Stimulated activated naive CD8-positive, alpha-beta T cell treated with anti-CD3 and anti-CD28 coated beads, Interleukin-15, amount 100 ng/mL, for 72 hours (primary cell): ENCODE data around the gene GNB3.
A peak's percentile ranks its signal among the peaks of the same experiment; 100 is the strongest.
"Not testable (repeated sequence)": the region's sequence is repeated elsewhere in the genome, so short reads cannot be mapped to it uniquely, and the experiment has no call there.

Source experiments
- ATAC-seq: fragments of 150-1000 bp; cut with Tn5 transposase; 2 replicates; pipeline ENCODE4 v1.10.0; 2021; ENCODE audit warnings: mild to moderate bottlenecking, moderate library complexity
- DNase-seq, 2 donors: peaks; one replicate each; pipeline ENCODE4 v3.0.0; 2021 to 2022
- H3K27ac Mint-ChIP-seq, 2 donors: one replicate each; pipeline ENCODE4 v1.8.0; 2022; ENCODE audit warnings: mild to moderate bottlenecking in 2 of 2, mixed read lengths in 2 of 2, moderate library complexity in 2 of 2
- H3K27me3 Mint-ChIP-seq: one replicate; pipeline ENCODE4 v1.8.0; 2022; ENCODE audit warnings: mixed read lengths
- H3K4me1 Mint-ChIP-seq: one replicate; pipeline ENCODE4 v1.8.0; 2022; ENCODE audit warnings: mild to moderate bottlenecking, mixed read lengths
- H3K4me3 Mint-ChIP-seq, 2 donors: one replicate each; pipeline ENCODE4 v1.8.0; 2022; ENCODE audit warnings: mild to moderate bottlenecking in 2 of 2, mixed read lengths in 2 of 2, moderate library complexity in 1 of 2
- H3K9me3 Mint-ChIP-seq, 2 donors: one replicate each; pipeline ENCODE4 v1.8.0; 2022; ENCODE audit warnings: mixed read lengths in 2 of 2

Gene GNB3

GRCh38 chr12:6858799-6859198, 18.1 kb downstream of the GNB3 start:
- DNase-seq (no peak), ATAC-seq (no peak)
- Mint-ChIP-seq H3K27me3 (no peaks in the 10 kb centered on the region), H3K4me1 (peaks cover 8% of the 10 kb centered on the region), H3K27ac (no peak overlapping the region), H3K9me3 (no peaks in the 10 kb centered on the region), H3K4me3 (no peak overlapping the region)

DNA sequence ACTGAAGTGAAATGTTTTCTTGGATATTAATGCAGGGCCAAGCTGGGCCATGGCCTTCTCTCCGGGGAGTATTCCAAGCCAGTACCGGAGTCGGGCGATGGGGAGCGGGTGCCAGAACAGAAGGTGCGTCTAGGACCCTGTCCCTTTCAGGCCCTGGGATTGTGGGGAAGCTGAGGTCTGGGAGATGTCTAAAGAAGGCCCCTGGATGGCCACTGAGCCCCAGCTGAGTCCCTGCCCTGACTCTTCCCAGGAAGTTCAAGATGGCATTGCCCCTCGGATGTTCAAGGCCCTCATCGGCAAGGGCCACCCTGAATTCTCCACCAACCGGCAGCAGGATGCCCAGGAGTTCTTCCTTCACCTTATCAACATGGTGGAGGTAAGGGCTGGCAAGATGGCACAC, 19.4 kb downstream of the GNB3 start:
- DNase-seq (no peak), ATAC-seq (no peak)
- no peak overlapping the region for H3K4me3 Mint-ChIP-seq
- no peaks in the 10 kb centered on the region for H3K27me3 Mint-ChIP-seq
- H3K9me3 Mint-ChIP-seq: no peaks in the 10 kb centered on the region
- no peaks in the 10 kb centered on the region for H3K4me1 Mint-ChIP-seq
- H3K27ac Mint-ChIP-seq: no peak overlapping the region

GRCh38 chr12:6860942-6861341, 20.2 kb downstream of the GNB3 start:
- Mint-ChIP-seq H3K9me3 (no peaks in the 10 kb centered on the region), H3K27me3 (no peaks in the 10 kb centered on the region), H3K27ac (no peak overlapping the region), H3K4me3 (no peak overlapping the region), H3K4me1 (peaks cover 5% of the 10 kb centered on the region)
- DNase-seq: no peak
- no peak for ATAC-seq

- H3K4me1 Mint-ChIP-seq: peaks cover 9% of the 10 kb centered on the region
- H3K27me3 Mint-ChIP-seq: no peaks in the 10 kb centered on the region
- H3K4me3 Mint-ChIP-seq: no peak overlapping the region
- no peak overlapping the region for H3K27ac Mint-ChIP-seq
- no peaks in the 10 kb centered on the region for H3K9me3 Mint-ChIP-seq
- DNase-seq (no peak), ATAC-seq (no peak)
Observed at GRCh38 chr12:6861391-6861790, 20.7 kb downstream of the GNB3 start.

GRCh38 chr12:6863033-6863432, 22.3 kb downstream of the GNB3 start:
- Mint-ChIP-seq H3K9me3 (no peaks in the 10 kb centered on the region), H3K4me1 (peaks cover 15% of the 10 kb centered on the region), H3K27me3 (no peaks in the 10 kb centered on the region), H3K4me3 (no peak overlapping the region), H3K27ac (no peak overlapping the region)
- ATAC-seq (no peak), DNase-seq (no peak)

GRCh38 chr12:6863586-6864321, 23.0 kb downstream of the GNB3 start:
- DNase-seq: no peak

GRCh38 chr12:6865307-6865706, 24.6 kb downstream of the GNB3 start:
- ATAC-seq, H3K27me3 Mint-ChIP-seq, H3K4me3 Mint-ChIP-seq, DNase-seq, H3K9me3 Mint-ChIP-seq, H3K27ac Mint-ChIP-seq: not testable (repeated sequence)
- peaks cover 36% of the 10 kb centered on the region for H3K4me1 Mint-ChIP-seq

More at GRCh38 chr12:6863586-6864321, 23.0 kb downstream of the GNB3 start:
- no peak for ATAC-seq
- peaks cover 21% of the 10 kb centered on the region for H3K4me1 Mint-ChIP-seq
- H3K27ac Mint-ChIP-seq: no peak overlapping the region
- H3K9me3 Mint-ChIP-seq: no peaks in the 10 kb centered on the region
- no peak overlapping the region for H3K4me3 Mint-ChIP-seq
- H3K27me3 Mint-ChIP-seq: no peaks in the 10 kb centered on the region

DNA sequence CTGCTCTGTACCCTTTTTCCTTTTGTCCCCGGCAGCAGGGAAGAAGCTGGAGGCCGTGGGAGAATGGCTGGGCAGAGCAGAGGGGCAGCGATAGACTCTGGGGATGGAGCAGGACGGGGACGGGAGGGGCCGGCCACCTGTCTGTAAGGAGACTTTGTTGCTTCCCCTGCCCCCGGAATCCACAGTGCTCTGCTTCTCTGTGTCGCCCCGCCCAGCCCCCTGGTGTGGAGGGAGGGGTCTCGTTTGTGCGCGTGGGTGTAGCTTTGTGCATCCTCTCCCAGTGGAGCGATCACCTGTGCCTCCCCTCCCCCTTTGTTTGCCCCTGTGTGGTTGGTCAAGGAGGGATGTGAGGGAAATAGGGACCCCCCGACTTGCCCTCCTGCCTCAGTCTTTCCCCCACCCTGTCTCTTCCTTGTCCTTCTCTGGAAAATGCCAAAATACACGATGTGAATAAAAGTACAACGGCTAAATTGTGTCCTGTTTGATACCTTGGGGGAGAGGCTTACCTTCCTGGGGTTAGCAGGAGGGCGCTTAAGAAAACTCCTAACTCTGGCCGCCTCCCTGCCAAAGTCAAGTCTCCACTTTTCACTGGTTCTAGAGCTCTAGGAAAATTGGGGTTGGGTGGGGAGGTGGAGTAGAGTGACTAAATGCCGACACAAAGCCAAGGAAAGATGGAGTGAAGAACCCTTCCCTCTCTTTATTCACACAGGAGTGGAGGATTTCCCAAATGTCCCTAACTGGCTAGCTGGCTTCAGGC, 25.6 kb downstream of the GNB3 start:
- peak overlapping the region in 1 of 2 donors; percentile 2 for H3K27ac Mint-ChIP-seq

GRCh38 chr12:6866920-6867412, 26.2 kb downstream of the GNB3 start:
- H3K4me3 Mint-ChIP-seq: peak overlapping the region; percentile 96
- no peaks in the 10 kb centered on the region for H3K27me3 Mint-ChIP-seq
- peak in 1 of 2 donors; percentile 11 for DNase-seq
- peaks cover 53% of the 10 kb centered on the region for H3K4me1 Mint-ChIP-seq
- no peaks in the 10 kb centered on the region for H3K9me3 Mint-ChIP-seq
- H3K27ac Mint-ChIP-seq: peak overlapping the region; percentile 94 to 98
- peak; percentile 10 for ATAC-seq

More for the DNA sequence above, 25.6 kb downstream of the GNB3 start:
- peak overlapping the region; percentile 96 for H3K4me3 Mint-ChIP-seq
- H3K9me3 Mint-ChIP-seq: no peaks in the 10 kb centered on the region
- no peak for ATAC-seq
- peaks cover 47% of the 10 kb centered on the region for H3K4me1 Mint-ChIP-seq
- peak in 1 of 2 donors; percentile 18 for DNase-seq
- no peaks in the 10 kb centered on the region for H3K27me3 Mint-ChIP-seq

DNA sequence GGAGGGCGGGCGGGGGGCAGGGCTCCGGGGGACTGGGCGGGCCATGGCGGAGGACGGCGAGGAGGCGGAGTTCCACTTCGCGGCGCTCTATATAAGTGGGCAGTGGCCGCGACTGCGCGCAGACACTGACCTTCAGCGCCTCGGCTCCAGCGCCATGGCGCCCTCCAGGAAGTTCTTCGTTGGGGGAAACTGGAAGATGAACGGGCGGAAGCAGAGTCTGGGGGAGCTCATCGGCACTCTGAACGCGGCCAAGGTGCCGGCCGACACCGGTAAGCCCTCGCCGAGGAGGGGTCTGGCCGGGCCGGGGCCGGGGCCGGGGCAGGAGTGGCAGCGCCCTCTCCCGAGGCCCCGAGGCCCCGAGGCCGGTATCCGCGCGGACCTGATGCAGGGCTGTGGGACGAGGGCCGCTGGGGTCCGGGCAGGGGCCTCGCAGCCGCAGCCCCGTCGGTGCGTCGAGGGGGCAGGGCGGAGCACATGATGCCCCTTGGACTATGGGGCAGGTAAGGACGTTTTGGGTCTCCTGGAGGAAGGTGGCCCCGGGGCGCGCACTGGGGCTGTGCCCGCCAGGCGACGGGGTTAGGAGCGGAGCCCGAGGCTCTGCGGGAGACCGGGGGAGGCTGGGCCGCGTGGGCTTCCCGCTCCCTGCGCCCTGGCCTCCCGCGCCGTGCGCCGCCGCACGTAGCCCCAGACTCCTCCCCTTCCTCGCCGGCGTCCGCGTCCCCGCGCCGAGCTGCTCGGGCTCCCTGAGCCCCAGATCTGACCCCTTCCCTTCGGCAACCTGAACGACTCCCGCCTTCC, 26.9 kb downstream of the GNB3 start, which contains the start of gene TPI1:
Gene TPI1 (plus strand): TSS at position 119 of the 798 bp plus-strand sequence. CDS start 36 bp downstream, at position 155.
- H3K27ac Mint-ChIP-seq: peak within 1 kb of the TSS; percentile 94 to 98
- H3K9me3 Mint-ChIP-seq: no peaks in the 10 kb centered on the region
- peak within 1 kb of the TSS; percentile 96 for H3K4me3 Mint-ChIP-seq
- DNase-seq: peak; percentile 82
- H3K27me3 Mint-ChIP-seq: no peaks in the 10 kb centered on the region
- ATAC-seq: peak; percentile 78
- peaks cover 59% of the 10 kb centered on the region for H3K4me1 Mint-ChIP-seq

DNA sequence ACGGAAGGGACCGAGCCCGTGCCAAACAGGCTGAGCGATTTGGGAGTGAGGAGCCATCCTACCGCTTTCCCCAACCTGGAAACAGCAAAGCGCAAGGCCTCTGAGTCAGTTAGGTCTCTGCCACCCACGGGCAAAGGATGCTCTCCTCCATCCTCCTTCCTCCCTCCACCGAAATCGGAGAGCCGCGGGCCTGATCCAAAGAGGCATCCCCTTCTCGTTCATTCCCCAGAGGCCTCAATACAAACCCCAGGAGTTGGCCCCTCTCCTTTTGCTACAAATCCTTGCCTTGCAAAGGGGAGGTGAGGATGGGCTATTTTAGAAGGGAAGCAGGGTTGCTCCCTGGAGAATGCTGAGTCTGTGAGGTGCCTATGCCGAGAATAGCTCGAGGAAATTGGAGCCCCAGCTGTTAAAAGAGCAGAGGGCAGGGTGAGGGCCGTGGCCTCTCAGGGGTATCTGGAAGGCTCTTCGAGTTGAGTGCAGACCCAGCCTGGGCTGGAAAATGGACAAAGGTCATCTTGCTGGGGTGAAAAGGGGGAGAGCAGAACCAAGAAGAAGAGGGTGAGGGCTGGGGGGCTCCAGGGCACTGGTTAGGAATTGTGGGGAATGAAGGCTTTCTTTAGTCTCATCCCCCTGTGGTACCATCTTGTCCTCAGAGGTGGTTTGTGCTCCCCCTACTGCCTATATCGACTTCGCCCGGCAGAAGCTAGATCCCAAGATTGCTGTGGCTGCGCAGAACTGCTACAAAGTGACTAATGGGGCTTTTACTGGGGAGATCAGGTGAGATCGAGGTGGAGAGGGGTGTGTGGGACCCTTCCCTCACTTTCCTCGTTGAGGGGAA, 27.7 kb downstream of the GNB3 start:
- DNase-seq (peak in 1 of 2 donors; percentile 8), ATAC-seq (peak; percentile 6)
- H3K27ac Mint-ChIP-seq: peak overlapping the region; percentile 88 to 93
- H3K9me3 Mint-ChIP-seq: no peaks in the 10 kb centered on the region
- peaks cover 66% of the 10 kb centered on the region for H3K4me1 Mint-ChIP-seq
- H3K27me3 Mint-ChIP-seq: no peaks in the 10 kb centered on the region
- H3K4me3 Mint-ChIP-seq: peak overlapping the region; percentile 96

GRCh38 chr12:6869049-6870021, 28.6 kb downstream of the GNB3 start:
- no peaks in the 10 kb centered on the region for H3K27me3 Mint-ChIP-seq
- no peaks in the 10 kb centered on the region for H3K9me3 Mint-ChIP-seq
- H3K4me1 Mint-ChIP-seq: peaks cover 73% of the 10 kb centered on the region
- DNase-seq: peak; percentile 82 to 84
- ATAC-seq: no peak
- peak overlapping the region; percentile 4 to 70 for H3K27ac Mint-ChIP-seq
- peak overlapping the region; percentile 96 for H3K4me3 Mint-ChIP-seq

GRCh38 chr12:6870304-6870703, 29.6 kb downstream of the GNB3 start:
- Mint-ChIP-seq H3K4me1 (peaks cover 79% of the 10 kb centered on the region), H3K4me3 (peak overlapping the region; percentile 31 to 39)
- not testable (repeated sequence) for ATAC-seq, H3K27ac Mint-ChIP-seq, H3K27me3 Mint-ChIP-seq, H3K9me3 Mint-ChIP-seq, DNase-seq
